ENCODE measurements around the gene MACF1. TPM values are rescaled to one million over a fixed set of nuclear protein-coding genes. Genes with fewer than 3 reads are reported as not detected.

MACF1 gene
- total RNA-seq, 3 donors from 2014 or later = 279 to 350 (median 325) TPM

GRCh38 chr1:39363267-39363666, 158.8 kb downstream of the MACF1 start:
- Histone ChIP-seq H3K4me3 (no peak overlapping the region), H3K27me3 (no peaks in the 10 kb centered on the region), H3K36me3 (peaks cover 9% of the 10 kb centered on the region), H3K4me1 (peaks cover 0 to 8% of the 10 kb centered on the region in 2 donors), H3K27ac (no peak overlapping the region), H3K9me3 (no peaks in the 10 kb centered on the region)
- DNase-seq (ENCODE audit: low spot score in 2 of 2) = no peak
- TF ChIP-seq, protein P1, sequence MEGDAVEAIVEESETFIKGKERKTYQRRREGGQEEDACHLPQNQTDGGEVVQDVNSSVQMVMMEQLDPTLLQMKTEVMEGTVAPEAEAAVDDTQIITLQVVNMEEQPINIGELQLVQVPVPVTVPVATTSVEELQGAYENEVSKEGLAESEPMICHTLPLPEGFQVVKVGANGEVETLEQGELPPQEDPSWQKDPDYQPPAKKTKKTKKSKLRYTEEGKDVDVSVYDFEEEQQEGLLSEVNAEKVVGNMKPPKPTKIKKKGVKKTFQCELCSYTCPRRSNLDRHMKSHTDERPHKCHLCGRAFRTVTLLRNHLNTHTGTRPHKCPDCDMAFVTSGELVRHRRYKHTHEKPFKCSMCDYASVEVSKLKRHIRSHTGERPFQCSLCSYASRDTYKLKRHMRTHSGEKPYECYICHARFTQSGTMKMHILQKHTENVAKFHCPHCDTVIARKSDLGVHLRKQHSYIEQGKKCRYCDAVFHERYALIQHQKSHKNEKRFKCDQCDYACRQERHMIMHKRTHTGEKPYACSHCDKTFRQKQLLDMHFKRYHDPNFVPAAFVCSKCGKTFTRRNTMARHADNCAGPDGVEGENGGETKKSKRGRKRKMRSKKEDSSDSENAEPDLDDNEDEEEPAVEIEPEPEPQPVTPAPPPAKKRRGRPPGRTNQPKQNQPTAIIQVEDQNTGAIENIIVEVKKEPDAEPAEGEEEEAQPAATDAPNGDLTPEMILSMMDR (IDR thresholded peaks at IDR 0.05) = no peak
- TF ChIP-seq POLR2AphosphoS5 (IDR thresholded peaks at IDR 0.05) (no peak), POLR2A (IDR thresholded peaks at IDR 0.05) (no peak)
- intact Hi-C loops (cut with DNase I; ENCODE audit: low total_unique reads) = no loop called here

GRCh38 chr1:39368045-39368444, 163.6 kb downstream of the MACF1 start:
- Histone ChIP-seq H3K4me1 (no peaks in the 10 kb centered on the region), H3K27ac (no peak overlapping the region), H3K27me3 (no peaks in the 10 kb centered on the region), H3K36me3 (peaks cover 9% of the 10 kb centered on the region), H3K4me3 (no peak overlapping the region), H3K9me3 (no peaks in the 10 kb centered on the region)
- no peak for DNase-seq (ENCODE audit: low spot score in 2 of 2)
- TF ChIP-seq, protein P1 (IDR thresholded peaks at IDR 0.05) = no peak
- TF ChIP-seq POLR2A (IDR thresholded peaks at IDR 0.05) (no peak), POLR2AphosphoS5 (IDR thresholded peaks at IDR 0.05) (no peak)
- intact Hi-C loops (cut with DNase I; ENCODE audit: low total_unique reads) = no loop called here

DNA sequence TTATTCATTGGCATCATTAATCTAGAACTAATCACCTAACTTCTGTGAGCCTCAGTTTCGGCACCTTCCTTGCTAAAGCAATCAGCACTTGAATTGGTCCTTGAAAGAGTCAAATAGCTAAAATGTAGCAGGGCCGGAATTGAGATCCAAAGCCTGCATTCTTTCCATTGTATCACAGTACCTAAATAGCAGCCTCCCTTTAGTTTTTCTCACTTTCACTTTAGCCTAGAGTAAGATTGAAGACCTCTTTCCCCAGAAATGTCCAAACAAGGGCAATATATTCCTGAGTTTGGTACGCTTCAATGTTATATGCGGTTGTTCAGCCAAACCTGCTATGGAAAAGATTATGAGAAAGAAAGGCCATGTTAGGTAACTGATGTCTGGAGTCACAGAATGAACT, 165.1 kb downstream of the MACF1 start:
- intact Hi-C loops (cut with DNase I; ENCODE audit: low total_unique reads) = no loop called here
- Histone ChIP-seq H3K36me3 (peaks cover 9% of the 10 kb centered on the region), H3K27me3 (no peaks in the 10 kb centered on the region), H3K4me3 (no peak overlapping the region), H3K4me1 (no peaks in the 10 kb centered on the region), H3K27ac (no peak overlapping the region), H3K9me3 (no peaks in the 10 kb centered on the region)
- no peak for DNase-seq (ENCODE audit: low spot score in 2 of 2)
- TF ChIP-seq, protein P1 (IDR thresholded peaks at IDR 0.05) = no peak
- TF ChIP-seq POLR2A (IDR thresholded peaks at IDR 0.05) (no peak), POLR2AphosphoS5 (IDR thresholded peaks at IDR 0.05) (no peak)

- H3K4me3 ChIP-seq = no peak overlapping the region
- no peaks in the 10 kb centered on the region for H3K27me3 ChIP-seq
- intact Hi-C loops (cut with DNase I; ENCODE audit: low total_unique reads) = no loop called here
- no peak for DNase-seq (ENCODE audit: low spot score in 2 of 2)
- TF ChIP-seq, protein P1 (IDR thresholded peaks at IDR 0.05) = no peak
- TF ChIP-seq POLR2AphosphoS5 (IDR thresholded peaks at IDR 0.05) (no peak), POLR2A (IDR thresholded peaks at IDR 0.05) (no peak)
- no peaks in the 10 kb centered on the region for H3K9me3 ChIP-seq
- H3K36me3 ChIP-seq = peaks cover 9% of the 10 kb centered on the region
- H3K4me1 ChIP-seq = no peaks in the 10 kb centered on the region
- H3K27ac ChIP-seq = no peak overlapping the region
Measured at GRCh38 chr1:39370602-39371001, 166.1 kb downstream of the MACF1 start.

DNA sequence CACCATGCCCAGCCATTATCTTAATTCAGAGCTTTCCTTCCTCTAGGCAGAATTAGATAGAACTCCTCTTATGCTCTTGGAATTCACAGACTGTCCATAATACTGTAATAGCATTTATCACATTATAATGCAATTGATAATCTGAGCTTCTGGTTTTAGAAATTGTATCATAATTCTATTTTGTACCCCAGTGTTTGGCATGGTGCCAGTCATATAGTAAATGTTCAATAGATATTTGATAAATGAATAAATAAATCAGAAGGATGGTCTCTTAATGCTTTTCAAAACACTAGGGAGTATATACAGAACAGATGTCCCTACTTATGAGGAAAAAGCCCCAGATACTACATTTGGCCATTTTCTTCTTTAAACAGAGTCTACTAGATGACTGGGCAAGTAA, 167.6 kb downstream of the MACF1 start:
- DNase-seq (ENCODE audit: low spot score in 2 of 2) = no peak
- intact Hi-C loops (cut with DNase I; ENCODE audit: low total_unique reads) = no loop called here
- Histone ChIP-seq H3K27me3 (no peaks in the 10 kb centered on the region), H3K27ac (no peak overlapping the region), H3K4me1 (no peaks in the 10 kb centered on the region), H3K4me3 (no peak overlapping the region), H3K36me3 (peaks cover 9% of the 10 kb centered on the region), H3K9me3 (no peaks in the 10 kb centered on the region)
- TF ChIP-seq, protein P1 (IDR thresholded peaks at IDR 0.05) = no peak
- TF ChIP-seq POLR2AphosphoS5 (IDR thresholded peaks at IDR 0.05) = no peak

Data from breast epithelium (tissue), 4 donors.